ENCODE results near the gene TUBA4A. TPM values are rescaled to one million over a fixed set of nuclear protein-coding genes. Genes with fewer than 3 reads are reported as not detected.
A peak's percentile ranks its signal among the peaks of the same experiment; 100 is the strongest.

The TUBA4A gene
- polyA plus RNA-seq, 1 donor (not counting 4 experiments of a cell fraction or from before 2014, with no cell fraction given): 524 TPM

DNA sequence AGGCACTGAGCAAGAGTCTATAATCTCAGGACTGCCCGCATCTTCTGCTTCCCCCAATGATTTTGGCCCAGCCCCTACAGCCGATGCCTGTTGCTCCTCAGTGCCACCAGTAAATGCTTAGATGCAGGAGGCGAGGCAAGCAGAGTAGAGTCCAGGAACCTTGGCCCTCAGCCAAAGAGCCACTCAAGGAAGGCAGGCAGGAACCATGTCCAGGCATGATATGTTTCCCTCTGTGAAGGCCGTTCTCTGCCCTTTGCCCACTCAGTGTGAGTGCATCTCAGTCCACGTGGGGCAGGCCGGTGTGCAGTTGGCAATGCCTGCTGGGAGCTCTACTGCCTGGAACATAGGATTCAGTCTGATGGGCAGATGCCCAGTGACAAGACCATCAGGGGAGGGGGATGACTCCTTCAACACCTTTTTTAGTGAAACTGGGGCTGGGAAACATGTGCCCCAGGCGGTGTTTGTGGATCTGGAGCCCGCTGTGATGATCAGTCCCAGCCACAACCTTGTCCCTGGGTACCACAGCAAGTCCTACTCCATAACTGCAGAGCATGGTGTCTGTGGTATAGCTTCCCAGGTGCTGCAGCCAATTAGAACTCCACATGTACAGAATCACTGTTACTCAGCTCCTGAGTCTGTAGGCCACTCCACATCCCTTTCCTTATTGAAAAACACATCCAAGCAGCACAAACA is 15.8 kb upstream of the TUBA4A start:
- no peak overlapping the region for H3K4me3 ChIP-seq (ENCODE audit: control insufficient read depth in 2 of 3, extremely low read depth in 1 of 3, insufficient read depth in 2 of 3, low read depth in 1 of 3, low read length in 3 of 3)
- no peaks in the 10 kb centered on the region for H4K20me1 ChIP-seq (ENCODE audit: control insufficient read depth, extremely low read depth, insufficient read depth, low read length)
- peak overlapping the region; percentile 41 for H2AFZ ChIP-seq (ENCODE audit: control insufficient read depth, low read length)
- TF ChIP-seq, protein P1, sequence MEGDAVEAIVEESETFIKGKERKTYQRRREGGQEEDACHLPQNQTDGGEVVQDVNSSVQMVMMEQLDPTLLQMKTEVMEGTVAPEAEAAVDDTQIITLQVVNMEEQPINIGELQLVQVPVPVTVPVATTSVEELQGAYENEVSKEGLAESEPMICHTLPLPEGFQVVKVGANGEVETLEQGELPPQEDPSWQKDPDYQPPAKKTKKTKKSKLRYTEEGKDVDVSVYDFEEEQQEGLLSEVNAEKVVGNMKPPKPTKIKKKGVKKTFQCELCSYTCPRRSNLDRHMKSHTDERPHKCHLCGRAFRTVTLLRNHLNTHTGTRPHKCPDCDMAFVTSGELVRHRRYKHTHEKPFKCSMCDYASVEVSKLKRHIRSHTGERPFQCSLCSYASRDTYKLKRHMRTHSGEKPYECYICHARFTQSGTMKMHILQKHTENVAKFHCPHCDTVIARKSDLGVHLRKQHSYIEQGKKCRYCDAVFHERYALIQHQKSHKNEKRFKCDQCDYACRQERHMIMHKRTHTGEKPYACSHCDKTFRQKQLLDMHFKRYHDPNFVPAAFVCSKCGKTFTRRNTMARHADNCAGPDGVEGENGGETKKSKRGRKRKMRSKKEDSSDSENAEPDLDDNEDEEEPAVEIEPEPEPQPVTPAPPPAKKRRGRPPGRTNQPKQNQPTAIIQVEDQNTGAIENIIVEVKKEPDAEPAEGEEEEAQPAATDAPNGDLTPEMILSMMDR (optimal IDR thresholded peaks at IDR 0.05 in 1 of 3, IDR thresholded peaks at IDR 0.05 in 1 of 3, conservative IDR thresholded peaks at IDR 0.05 in 1 of 3; ENCODE audit: extremely low read depth in 1 of 3, insufficient read depth in 2 of 3, low read length in 3 of 3): no peak
- TF ChIP-seq EZH2 (IDR thresholded peaks at IDR 0.05; ENCODE audit: low read length): no peak
- peaks cover 28% of the 10 kb centered on the region for H3K4me1 ChIP-seq (ENCODE audit: control insufficient read depth, extremely low read depth, insufficient read depth, low read length)
- DNase-seq (ENCODE audit: low read depth, low spot score): no peak
- H3K27me3 ChIP-seq (ENCODE audit: control insufficient read depth, extremely low read depth, insufficient read depth, low read length): no peaks in the 10 kb centered on the region
- H3K9me1 ChIP-seq (ENCODE audit: control insufficient read depth, extremely low read depth, insufficient read depth, low read length): no peaks in the 10 kb centered on the region
- dilution Hi-C loops (cut with MboI; ENCODE audit: extremely low pct_ligation_motif_present, low sequenced_read_pairs): no loop called here
- H3K9me3 ChIP-seq (ENCODE audit: control insufficient read depth, low read depth, low read length): no peaks in the 10 kb centered on the region
- FAIRE-seq: peak; percentile 81
- H3K9ac ChIP-seq (ENCODE audit: control insufficient read depth, extremely low read depth, insufficient read depth, low read length): no peak overlapping the region
- no peak overlapping the region for H3K27ac ChIP-seq (ENCODE audit: control insufficient read depth, insufficient read depth, low read length)
- H3K79me2 ChIP-seq (ENCODE audit: control insufficient read depth, insufficient read depth, low read length): no peaks in the 10 kb centered on the region
- peak overlapping the region; percentile 22 for H3K4me2 ChIP-seq (ENCODE audit: control insufficient read depth, extremely low read depth, insufficient read depth, low read depth, low read length)
- H3K36me3 ChIP-seq (ENCODE audit: control insufficient read depth in 2 of 2, extremely low read depth in 1 of 2, insufficient read depth in 2 of 2, low read length in 2 of 2): no peaks in the 10 kb centered on the region

DNA sequence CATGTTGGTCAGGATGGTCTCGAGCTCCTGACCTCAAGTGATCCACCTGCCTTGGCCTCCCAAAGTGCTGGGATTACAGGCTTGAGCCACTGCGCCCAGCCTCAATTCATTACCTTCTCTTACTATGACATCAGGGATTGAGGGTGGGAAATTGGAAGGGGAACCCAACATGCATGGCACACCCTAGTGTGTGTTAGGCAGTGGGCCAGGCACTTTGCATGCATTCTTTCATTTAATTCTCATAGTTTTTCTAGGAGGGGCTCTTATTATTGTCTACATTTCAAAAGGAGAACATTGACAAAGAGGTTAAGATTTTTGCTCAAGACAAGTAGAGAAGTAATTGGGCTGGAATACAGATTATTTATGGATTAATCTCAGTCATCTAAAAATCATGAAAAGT is 14.6 kb upstream of the TUBA4A start:
- Histone ChIP-seq H3K27me3 (ENCODE audit: control insufficient read depth, extremely low read depth, insufficient read depth, low read length) (no peaks in the 10 kb centered on the region), H3K9ac (ENCODE audit: control insufficient read depth, extremely low read depth, insufficient read depth, low read length) (no peak overlapping the region), H3K4me2 (ENCODE audit: control insufficient read depth, extremely low read depth, insufficient read depth, low read depth, low read length) (no peak overlapping the region), H3K9me3 (ENCODE audit: control insufficient read depth, low read depth, low read length) (no peaks in the 10 kb centered on the region), H2AFZ (ENCODE audit: control insufficient read depth, low read length) (no peak overlapping the region), H3K79me2 (ENCODE audit: control insufficient read depth, insufficient read depth, low read length) (no peaks in the 10 kb centered on the region), H3K27ac (ENCODE audit: control insufficient read depth, insufficient read depth, low read length) (no peak overlapping the region), H4K20me1 (ENCODE audit: control insufficient read depth, extremely low read depth, insufficient read depth, low read length) (no peaks in the 10 kb centered on the region), H3K36me3 (ENCODE audit: control insufficient read depth in 2 of 2, extremely low read depth in 1 of 2, insufficient read depth in 2 of 2, low read length in 2 of 2) (no peaks in the 10 kb centered on the region), H3K4me1 (ENCODE audit: control insufficient read depth, extremely low read depth, insufficient read depth, low read length) (peaks cover 17% of the 10 kb centered on the region), H3K9me1 (ENCODE audit: control insufficient read depth, extremely low read depth, insufficient read depth, low read length) (no peaks in the 10 kb centered on the region), H3K4me3 (ENCODE audit: control insufficient read depth in 2 of 3, extremely low read depth in 1 of 3, insufficient read depth in 2 of 3, low read depth in 1 of 3, low read length in 3 of 3) (no peak overlapping the region)
- FAIRE-seq (no peak), DNase-seq (ENCODE audit: low read depth, low spot score) (no peak)
- TF ChIP-seq EZH2 (IDR thresholded peaks at IDR 0.05; ENCODE audit: low read length): no peak
- TF ChIP-seq, protein P1 (optimal IDR thresholded peaks at IDR 0.05 in 1 of 3, IDR thresholded peaks at IDR 0.05 in 1 of 3, conservative IDR thresholded peaks at IDR 0.05 in 1 of 3; ENCODE audit: extremely low read depth in 1 of 3, insufficient read depth in 2 of 3, low read length in 3 of 3): no peak
- dilution Hi-C loops (cut with MboI; ENCODE audit: extremely low pct_ligation_motif_present, low sequenced_read_pairs): no loop called here

All from keratinocyte (primary cell).